ENCODE data around the gene NTRK3. TPM values are rescaled to one million over a fixed set of nuclear protein-coding genes. Genes with fewer than 3 reads are reported as not detected.

Gene NTRK3
- total RNA-seq, 1 donor from 2014 or later, result under 0.01 TPM

- no peak for DNase-seq (ENCODE audit: low read depth)
Observed at GRCh38 chr15:88231909-88232644, 24.5 kb downstream of the NTRK3 start.

- no peak for DNase-seq (ENCODE audit: low read depth)
Observed at GRCh38 chr15:88230823-88231222, 25.7 kb downstream of the NTRK3 start.

GRCh38 chr15:88225461-88225860, 31.1 kb downstream of the NTRK3 start:
- no peak for DNase-seq (ENCODE audit: low read depth)

- DNase-seq (ENCODE audit: low read depth), result no peak
Observed at GRCh38 chr15:88223084-88223483, 33.5 kb downstream of the NTRK3 start.

GRCh38 chr15:88221836-88222235, 34.7 kb downstream of the NTRK3 start:
- no peak for DNase-seq (ENCODE audit: low read depth)

GRCh38 chr15:88220443-88221335, 35.9 kb downstream of the NTRK3 start:
- no peak for DNase-seq (ENCODE audit: low read depth)

- no peak for DNase-seq (ENCODE audit: low read depth)
Observed at GRCh38 chr15:88219623-88220022, 36.9 kb downstream of the NTRK3 start.

- DNase-seq (ENCODE audit: low read depth), result no peak
Observed at GRCh38 chr15:88218557-88219221, 37.9 kb downstream of the NTRK3 start.

- DNase-seq (ENCODE audit: low read depth), result no peak
Observed at GRCh38 chr15:88215066-88215648, 41.4 kb downstream of the NTRK3 start.

GRCh38 chr15:88209111-88209510, 47.4 kb downstream of the NTRK3 start:
- no peak for DNase-seq (ENCODE audit: low read depth)

- no peak for DNase-seq (ENCODE audit: low read depth)
Observed at GRCh38 chr15:88208396-88208795, 48.1 kb downstream of the NTRK3 start.

GRCh38 chr15:88207565-88207964, 49.0 kb downstream of the NTRK3 start:
- DNase-seq (ENCODE audit: low read depth), result no peak

- DNase-seq (ENCODE audit: low read depth), result no peak
Observed at GRCh38 chr15:88204584-88204983, 52.0 kb downstream of the NTRK3 start.

GRCh38 chr15:88202231-88202630, 54.3 kb downstream of the NTRK3 start:
- no peak for DNase-seq (ENCODE audit: low read depth)

- DNase-seq (ENCODE audit: low read depth), result no peak
Observed at GRCh38 chr15:88201207-88201606, 55.3 kb downstream of the NTRK3 start.

GRCh38 chr15:88196961-88197360, 59.6 kb downstream of the NTRK3 start:
- no peak for DNase-seq (ENCODE audit: low read depth)

- no peak for DNase-seq (ENCODE audit: low read depth)
Observed at GRCh38 chr15:88194162-88194561, 62.4 kb downstream of the NTRK3 start.

GRCh38 chr15:88193415-88193814, 63.1 kb downstream of the NTRK3 start:
- no peak for DNase-seq (ENCODE audit: low read depth)

GRCh38 chr15:88191812-88192165, 64.8 kb downstream of the NTRK3 start:
- no peak for DNase-seq (ENCODE audit: low read depth)

- DNase-seq (ENCODE audit: low read depth), result no peak
Observed at GRCh38 chr15:88190232-88190631, 66.3 kb downstream of the NTRK3 start.

GRCh38 chr15:88188300-88188699, 68.2 kb downstream of the NTRK3 start:
- no peak for DNase-seq (ENCODE audit: low read depth)

- no peak for DNase-seq (ENCODE audit: low read depth)
Observed at GRCh38 chr15:88187195-88187594, 69.3 kb downstream of the NTRK3 start.
